Posterior vena cava (tissue), 2 donors: ENCODE measurements around the gene GANC. TPM values are rescaled to one million over a fixed set of nuclear protein-coding genes. Genes with fewer than 3 reads are reported as not detected.
"Not testable (repeated sequence)": the region's sequence is repeated elsewhere in the genome, so short reads cannot be mapped to it uniquely, and the experiment has no call there.

Source experiments
- DNase-seq: peaks from one replicate; pipeline ENCODE4 v3.0.0-alpha.2; 2020; ENCODE audit warnings: low spot score
- intact Hi-C, 2 donors: fragments of 100-400 bp; cut with DNase I; formaldehyde crosslinking; loops; one replicate each; pipeline versions ENCODE4 v1.14.1 to v1.14.2; 2022 to 2023
- total RNA-seq, 2 donors: library from RNA; stranded (reverse); fragmentation: NEBNext Ultra II Directional; extraction: Animal tissue kit (Norgen Biotek cat#: 25700); gene quantifications; one replicate each; pipeline ENCODE4 v1.2.1, GENCODE V29; 2021
- donor health status: DM: yes; HTN: yes; CAD: no.
- donor health status: DM: yes; HTN: yes; CAD: no.

GANC gene
- total RNA-seq, 2 donors from 2014 or later, result 30.9 to 34.8 TPM

DNA sequence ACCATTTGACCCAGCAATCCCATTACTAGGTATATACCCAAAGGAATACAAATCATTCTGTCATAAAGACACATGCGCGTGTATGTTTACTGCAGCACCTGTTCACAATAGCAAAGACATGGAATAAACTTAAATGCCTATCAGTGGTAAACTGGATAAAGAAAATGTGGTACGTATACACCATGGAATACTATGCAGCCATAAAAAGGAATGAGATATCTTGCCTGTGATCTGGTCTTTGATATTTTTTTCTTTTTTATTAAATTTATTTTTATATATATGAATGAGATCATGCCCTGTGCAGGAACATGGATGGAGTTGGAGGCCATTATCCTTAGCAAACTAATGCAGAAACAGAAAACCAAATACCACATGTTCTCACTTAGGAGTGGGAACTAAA lies 64.1 kb downstream of the GANC start:
- DNase-seq, intact Hi-C loops: not testable (repeated sequence)

- intact Hi-C loops, result no loop called here
- DNase-seq, result no peak
Observed at GRCh38 chr15:42338500-42338899, 65.5 kb downstream of the GANC start.

DNA sequence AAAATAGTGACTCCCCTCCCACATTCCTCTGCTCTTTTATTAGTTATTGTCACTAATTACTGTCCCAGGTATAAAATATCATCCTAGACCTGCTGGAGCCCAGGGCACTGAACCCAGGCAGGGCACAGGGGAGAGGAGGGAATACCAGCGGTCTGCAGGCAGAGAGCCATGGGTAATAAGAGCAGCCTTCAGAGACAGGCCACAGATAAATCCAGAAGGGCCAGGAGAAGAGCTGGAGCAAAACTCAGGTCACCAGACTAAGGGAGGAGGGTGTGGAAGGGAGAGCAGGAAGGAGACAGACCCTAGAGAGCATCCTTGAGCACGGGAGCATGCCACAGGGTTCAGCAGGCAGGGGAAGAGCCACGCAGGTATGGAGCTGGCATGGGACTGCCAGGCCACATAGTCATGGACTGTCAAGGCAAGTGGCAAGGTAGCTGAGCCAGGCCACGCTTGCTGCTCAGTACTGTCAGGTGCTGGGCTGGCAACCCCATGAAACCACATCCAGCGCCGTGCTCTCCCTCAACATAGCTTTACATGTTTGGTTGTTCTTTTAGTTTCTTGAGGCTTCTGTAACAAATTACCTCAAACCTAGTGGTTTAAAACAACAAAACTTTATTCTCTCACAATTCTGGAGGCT lies 70.7 kb downstream of the GANC start:
- intact Hi-C loops, result no loop called here
- no peak for DNase-seq

GRCh38 chr15:42344763-42345162 lies 71.8 kb downstream of the GANC start:
- intact Hi-C loops, result no loop called here
- no peak for DNase-seq

GRCh38 chr15:42345504-42345903 lies 72.5 kb downstream of the GANC start:
- DNase-seq, result no peak
- intact Hi-C loops, result no loop called here

DNA sequence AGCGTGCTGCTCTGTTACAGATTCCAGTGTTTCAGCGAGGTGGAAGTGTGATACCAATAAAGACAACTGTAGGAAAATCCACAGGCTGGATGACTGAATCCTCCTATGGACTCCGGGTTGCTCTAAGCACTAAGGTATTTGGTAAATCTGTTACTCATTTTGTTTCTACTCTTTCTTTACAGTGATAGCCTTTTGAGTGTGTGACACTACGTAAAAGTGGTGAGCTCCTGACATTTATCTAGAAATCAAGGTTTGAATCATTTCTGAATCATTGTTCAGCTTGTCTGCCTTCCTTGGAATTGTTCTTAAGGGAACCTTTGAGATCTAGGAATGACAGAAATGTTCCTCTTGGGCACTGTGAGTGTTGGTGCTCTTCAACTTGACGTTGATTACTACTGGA lies 75.1 kb downstream of the GANC start:
- intact Hi-C loops, result no loop called here
- no peak for DNase-seq

- intact Hi-C loops, result no loop called here
- no peak for DNase-seq
Observed at GRCh38 chr15:42349186-42349585, 76.2 kb downstream of the GANC start.

DNA sequence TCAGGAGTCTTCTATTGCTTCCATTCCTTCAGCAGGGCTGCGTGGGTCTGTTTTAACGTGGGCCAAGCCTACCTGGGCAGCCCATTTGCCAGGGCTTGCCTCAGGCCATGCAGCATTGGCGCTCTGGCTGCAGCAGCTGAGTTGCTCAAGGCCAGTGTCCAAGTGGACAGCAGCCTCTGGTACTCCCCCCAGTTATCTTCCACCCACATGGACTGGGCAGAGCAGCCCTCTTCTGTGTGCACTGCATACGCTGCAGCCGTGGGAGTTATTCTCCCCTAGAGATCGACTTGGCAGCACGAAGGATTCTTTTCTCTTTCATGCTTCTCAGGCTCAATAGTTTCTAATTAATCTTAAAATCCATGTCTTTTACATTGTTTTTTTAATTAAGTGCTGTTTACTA lies 79.4 kb downstream of the GANC start:
- intact Hi-C loops, result no loop called here
- no peak for DNase-seq

GRCh38 chr15:42353061-42353460 lies 80.1 kb downstream of the GANC start:
- no peak for DNase-seq
- intact Hi-C loops, result no loop called here

- intact Hi-C loops, result no loop called here
- DNase-seq, result no peak
Observed at GRCh38 chr15:42354824-42355223, 81.8 kb downstream of the GANC start.

DNA sequence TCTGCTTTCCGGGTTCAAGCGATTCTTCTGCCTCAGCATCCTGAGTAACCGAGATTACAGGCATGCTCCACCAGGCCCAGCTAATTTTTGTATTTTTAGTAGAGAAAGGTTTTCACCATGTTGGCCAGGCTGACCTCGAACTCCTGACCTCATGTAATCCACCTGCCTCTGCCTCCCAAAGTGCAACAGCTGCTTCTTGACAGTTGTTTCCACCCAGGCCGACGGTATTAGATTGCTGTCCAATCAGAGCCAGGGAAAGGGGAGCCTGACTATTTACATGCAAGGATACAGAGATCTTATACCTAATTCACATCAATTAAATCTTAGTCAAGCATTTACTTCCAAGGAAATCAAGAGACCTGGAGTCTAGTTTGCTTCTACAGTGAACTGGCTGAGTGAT lies 82.3 kb downstream of the GANC start:
- DNase-seq, result no peak
- intact Hi-C loops, result no loop called here

GRCh38 chr15:42356851-42357250 lies 83.8 kb downstream of the GANC start:
- DNase-seq, result no peak

GRCh38 chr15:42358141-42358540 lies 85.1 kb downstream of the GANC start:
- DNase-seq, result no peak
- intact Hi-C loops, result no loop called here

More at GRCh38 chr15:42356851-42357250, 83.8 kb downstream of the GANC start:
- intact Hi-C loops, result no loop called here

- no peak for DNase-seq
- intact Hi-C loops, result no loop called here
Observed at GRCh38 chr15:42359249-42359648, 86.2 kb downstream of the GANC start, which contains the start of gene CAPN3. TSS of gene CAPN3 (plus strand) at chr15:42359501. CDS start at chr15:42359806, 305 bp downstream.

- intact Hi-C loops, result no loop called here
- no peak for DNase-seq
Observed at GRCh38 chr15:42359985-42360384, 87.0 kb downstream of the GANC start.

DNA sequence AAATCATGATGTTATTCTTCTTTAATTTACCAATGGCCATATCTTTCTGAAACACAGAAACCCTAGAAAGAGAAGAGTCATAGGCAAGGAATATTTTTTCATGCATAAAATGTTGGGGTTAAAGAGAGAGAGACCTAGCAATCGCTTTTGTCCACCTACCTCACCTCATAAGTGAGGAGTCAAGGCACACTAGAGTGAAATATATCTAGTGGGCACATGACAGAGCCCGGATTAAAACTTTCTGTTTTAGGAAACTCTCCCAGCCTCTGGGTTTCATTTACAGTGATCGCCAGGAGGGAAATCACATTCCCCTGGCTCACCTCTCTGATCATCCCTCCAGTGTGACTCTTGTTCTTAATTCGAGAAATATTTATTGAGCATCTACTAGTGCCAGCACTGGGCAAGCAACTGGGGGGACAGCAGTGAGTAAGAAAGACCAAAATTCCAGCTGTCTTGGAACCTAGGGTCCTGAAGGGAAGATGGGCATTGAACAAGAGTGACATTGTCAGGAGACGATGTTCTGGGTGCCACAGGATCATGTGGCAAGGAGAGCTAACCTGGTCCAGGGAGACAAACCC lies 87.6 kb downstream of the GANC start:
- no peak for DNase-seq
- intact Hi-C loops, result no loop called here

- DNase-seq, result no peak
- intact Hi-C loops, result no loop called here
Observed at GRCh38 chr15:42363487-42363886, 90.5 kb downstream of the GANC start.

DNA sequence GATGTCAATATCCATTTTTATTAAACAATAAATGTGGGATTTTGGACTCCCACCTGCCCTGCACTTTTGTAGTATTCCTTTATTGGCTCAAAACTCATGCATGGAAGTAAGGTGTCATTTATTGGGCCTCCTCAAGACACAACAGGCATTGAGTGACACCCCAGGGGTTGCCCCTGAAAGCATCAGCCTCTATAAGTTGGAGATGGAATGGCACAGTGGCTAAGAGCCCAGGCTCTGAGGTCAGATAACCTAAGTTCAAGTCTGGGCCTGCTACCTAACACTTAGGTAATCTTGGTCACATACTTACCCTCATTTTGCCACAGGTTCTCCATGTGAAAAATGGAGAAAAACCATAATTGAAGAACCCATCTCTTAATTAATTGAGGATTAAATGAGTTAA lies 90.9 kb downstream of the GANC start:
- intact Hi-C loops, result no loop called here
- no peak for DNase-seq

DNA sequence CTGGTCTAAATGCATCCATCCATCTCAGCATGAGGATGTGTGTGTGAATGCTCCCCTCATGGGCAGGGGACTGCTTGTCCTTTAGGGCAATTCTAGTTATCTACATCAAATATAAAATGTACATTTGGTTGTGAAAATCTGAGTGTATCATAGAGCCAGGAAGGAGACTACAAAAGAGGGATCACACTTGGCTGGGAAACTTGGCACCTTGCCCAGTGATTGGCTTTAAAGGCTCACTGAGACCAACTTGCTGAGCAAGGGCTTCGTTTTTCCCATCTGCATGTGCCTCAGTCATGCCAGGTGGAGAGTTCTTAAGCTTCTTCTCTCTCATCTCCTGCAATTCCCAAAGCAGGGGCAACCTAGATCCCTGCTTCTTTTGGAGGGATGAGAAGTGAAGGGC lies 91.5 kb downstream of the GANC start:
- DNase-seq, result no peak
- intact Hi-C loops, result no loop called here

GRCh38 chr15:42365921-42366550 lies 93.0 kb downstream of the GANC start:
- no peak for DNase-seq
- intact Hi-C loops, result no loop called here

DNA sequence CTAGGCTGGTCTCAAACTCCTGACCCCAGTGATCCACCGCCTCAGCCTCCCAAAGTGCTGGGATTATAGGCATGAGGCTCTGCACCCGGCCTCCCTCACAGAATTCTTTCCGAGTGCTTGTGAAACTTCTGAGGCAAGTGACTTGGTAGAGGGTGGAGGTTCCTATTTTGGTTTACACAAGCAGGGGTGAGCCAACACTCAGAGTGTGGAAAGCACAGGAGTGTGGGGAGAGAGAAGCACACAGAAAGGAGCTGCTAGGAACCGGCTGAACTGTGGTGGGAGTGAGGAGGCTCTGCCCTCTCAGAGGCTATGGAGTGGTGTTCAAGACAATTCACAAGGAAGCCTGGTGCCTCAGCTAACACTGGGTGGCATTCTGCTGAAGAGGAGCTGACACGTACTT lies 94.0 kb downstream of the GANC start:
- intact Hi-C loops, result no loop called here
- DNase-seq, result no peak
